Muscle layer of colon (tissue), 2 donors: Measurements from ENCODE around the gene RGP1.

ENCODE experiments used
- H3K27ac ChIP-seq: one replicate; pipeline ENCODE4 v1.7.0; 2013; ENCODE audit warnings: low read depth, mild to moderate bottlenecking, low read length, moderate library complexity
- H3K27me3 ChIP-seq, 2 donors: one replicate each; pipeline ENCODE4 v1.7.0; 2013; ENCODE audit warnings: low read length in 2 of 2, mild to moderate bottlenecking in 2 of 2; ENCODE audit not compliant: insufficient read depth in 2 of 2, control insufficient read depth in 1 of 2
- H3K36me3 ChIP-seq: one replicate; pipeline ENCODE4 v1.7.0; 2013; ENCODE audit warnings: mild to moderate bottlenecking, low read length; ENCODE audit not compliant: insufficient read depth
- H3K4me1 ChIP-seq: one replicate; pipeline ENCODE4 v1.7.0; 2013; ENCODE audit warnings: mild to moderate bottlenecking, low read length; ENCODE audit not compliant: insufficient read depth
- H3K4me3 ChIP-seq, 2 donors: one replicate each; pipeline ENCODE4 v1.7.0; 2013; ENCODE audit warnings: low read length in 2 of 2, low read depth in 1 of 2, mild to moderate bottlenecking in 1 of 2, moderate library complexity in 1 of 2
- H3K9ac ChIP-seq: one replicate; pipeline ENCODE4 v1.7.0; 2013; ENCODE audit warnings: low read length
- H3K9me3 ChIP-seq: one replicate; pipeline ENCODE4 v1.7.0; 2013; ENCODE audit warnings: mild to moderate bottlenecking, low read length
- donor health status: abdominal sarcoma.
- donor health status: Adenocarcinoma of cecum.

RGP1 gene

GRCh38 chr9:35797311-35798109 is 48.4 kb downstream of the RGP1 start:
- no peak overlapping the region for H3K27ac ChIP-seq
- H3K4me1 ChIP-seq, result peaks cover 15% of the 10 kb centered on the region
- no peak overlapping the region for H3K4me3 ChIP-seq
- no peaks in the 10 kb centered on the region for H3K9me3 ChIP-seq
- H3K36me3 ChIP-seq, result peaks cover 27% of the 10 kb centered on the region
- no peaks in the 10 kb centered on the region for H3K27me3 ChIP-seq
- H3K9ac ChIP-seq, result no peak overlapping the region

- Histone ChIP-seq H3K27me3 (no peaks in the 10 kb centered on the region), H3K4me3 (no peak overlapping the region), H3K36me3 (peaks cover 31% of the 10 kb centered on the region), H3K27ac (no peak overlapping the region), H3K9me3 (no peaks in the 10 kb centered on the region), H3K9ac (no peak overlapping the region), H3K4me1 (peaks cover 2% of the 10 kb centered on the region)
Measured at GRCh38 chr9:35798658-35799374, 49.7 kb downstream of the RGP1 start.

GRCh38 chr9:35800530-35800929 is 51.4 kb downstream of the RGP1 start:
- H3K27me3 ChIP-seq, result no peaks in the 10 kb centered on the region
- no peaks in the 10 kb centered on the region for H3K9me3 ChIP-seq
- H3K36me3 ChIP-seq, result peaks cover 38% of the 10 kb centered on the region
- H3K9ac ChIP-seq, result no peak overlapping the region
- H3K4me1 ChIP-seq, result no peaks in the 10 kb centered on the region
- H3K27ac ChIP-seq, result no peak overlapping the region
- H3K4me3 ChIP-seq, result no peak overlapping the region

- H3K9me3 ChIP-seq, result no peaks in the 10 kb centered on the region
- H3K9ac ChIP-seq, result no peak overlapping the region
- H3K27me3 ChIP-seq, result no peaks in the 10 kb centered on the region
- H3K27ac ChIP-seq, result no peak overlapping the region
- H3K4me1 ChIP-seq, result no peaks in the 10 kb centered on the region
- no peak overlapping the region for H3K4me3 ChIP-seq
- H3K36me3 ChIP-seq, result peaks cover 48% of the 10 kb centered on the region
Measured at GRCh38 chr9:35801328-35802128, 52.4 kb downstream of the RGP1 start.

- Histone ChIP-seq H3K9ac (no peak overlapping the region), H3K27ac (no peak overlapping the region), H3K27me3 (no peaks in the 10 kb centered on the region), H3K4me3 (no peak overlapping the region), H3K36me3 (peaks cover 69% of the 10 kb centered on the region), H3K9me3 (no peaks in the 10 kb centered on the region), H3K4me1 (peaks cover 3% of the 10 kb centered on the region)
Measured at GRCh38 chr9:35806101-35806500, 57.0 kb downstream of the RGP1 start.
